Measurements from ENCODE around the gene ZCCHC2.

GRCh38 chr18:62566818-62567217, 44.0 kb downstream of the ZCCHC2 start:
- TF ChIP-seq HDGF (IDR thresholded peaks at IDR 0.05; ENCODE audit: borderline replicate concordance): no peak
- no peak for TF ChIP-seq ELF4 (IDR thresholded peaks at IDR 0.05)
- no peak for TF ChIP-seq BHLHE40 (IDR thresholded peaks at IDR 0.05; ENCODE audit: borderline replicate concordance)
- TF ChIP-seq FOXA1 (IDR thresholded peaks at IDR 0.05): no peak
- TF ChIP-seq SP1 (IDR thresholded peaks at IDR 0.05): no peak
- TF ChIP-seq FOXM1 (IDR thresholded peaks at IDR 0.05; ENCODE audit: borderline replicate concordance): no peak
